ENCODE results near the gene NOD1.

Gene NOD1

DNA sequence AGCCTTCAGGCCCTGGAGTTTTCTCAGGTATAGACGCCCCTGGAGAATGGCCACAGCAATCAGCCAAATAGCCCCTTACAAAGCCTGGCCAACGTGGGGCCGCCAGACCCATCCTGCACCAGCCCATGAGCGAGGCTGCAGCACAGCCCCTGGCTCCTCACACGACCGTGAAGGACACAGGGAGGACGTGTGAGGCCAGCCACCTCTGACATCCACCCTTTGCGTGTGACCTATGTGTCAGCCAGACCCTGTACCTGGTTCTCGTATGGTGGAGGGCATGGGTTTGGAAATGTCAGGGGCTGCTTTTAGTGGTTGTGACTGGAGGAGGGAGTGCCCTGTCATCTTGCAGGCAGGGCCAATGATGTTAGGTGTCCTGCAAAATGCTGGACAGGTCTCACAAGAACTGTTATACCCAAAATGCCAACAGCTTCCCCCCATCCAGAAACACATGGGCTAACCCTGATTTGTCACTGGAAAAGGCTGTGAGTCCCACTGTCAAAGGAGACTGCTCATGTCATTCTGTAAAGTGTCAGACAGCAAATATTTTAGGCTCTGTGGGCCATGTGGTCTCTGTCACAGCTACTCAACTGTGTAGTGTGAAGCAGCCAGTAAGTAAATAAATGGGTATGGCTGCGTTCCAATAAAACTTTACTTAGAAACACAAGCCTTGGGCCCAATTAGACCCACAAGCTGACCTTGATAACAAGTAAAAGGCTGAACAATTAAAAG lies 30.0 kb downstream of the NOD1 start:
- no peak for DNase-seq (ENCODE audit: low read depth)

GRCh38 chr7:30447466-30447865 lies 31.1 kb downstream of the NOD1 start:
- no peak for DNase-seq (ENCODE audit: low read depth)

DNA sequence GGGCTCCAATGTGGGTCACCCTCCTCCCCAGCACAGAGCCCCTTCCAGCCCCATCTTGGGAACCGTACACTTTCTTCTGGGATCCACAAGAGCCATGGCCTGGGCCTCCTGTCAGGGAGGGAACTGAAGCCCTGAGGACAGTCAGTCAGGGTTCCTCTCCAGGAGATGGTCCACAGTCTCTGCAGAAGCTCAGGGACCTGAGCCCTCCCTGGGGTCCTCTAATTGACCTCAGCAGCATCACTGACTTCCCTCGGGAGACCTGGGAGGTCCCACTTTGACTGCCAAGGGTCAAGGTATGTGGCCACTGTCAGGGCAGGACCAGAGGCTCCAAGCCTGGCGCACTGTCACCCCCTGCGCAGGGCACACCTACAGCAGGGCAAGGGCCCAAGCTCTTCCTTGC lies 32.3 kb downstream of the NOD1 start:
- DNase-seq (ENCODE audit: low read depth) = no peak

DNA sequence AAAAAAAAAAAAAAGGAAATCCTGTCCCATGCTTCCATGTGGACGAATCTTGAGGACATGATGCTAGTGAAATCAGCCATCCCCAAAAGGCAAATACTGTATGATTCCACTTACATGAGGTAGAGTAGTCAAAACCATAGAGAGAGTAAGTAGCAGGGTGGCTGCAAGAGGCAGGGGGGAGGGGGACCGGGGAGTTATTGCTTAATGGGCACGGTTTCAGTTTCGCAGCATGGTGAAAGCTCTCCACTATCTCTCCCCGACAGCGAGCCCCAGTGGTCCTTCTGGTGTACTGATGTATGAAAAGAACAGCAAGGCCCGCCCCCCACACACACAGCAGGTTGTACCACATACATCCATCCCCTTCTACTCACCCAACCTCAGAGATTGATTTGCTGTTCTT lies 32.8 kb downstream of the NOD1 start:
- DNase-seq (ENCODE audit: low read depth) = peak; percentile 60

DNA sequence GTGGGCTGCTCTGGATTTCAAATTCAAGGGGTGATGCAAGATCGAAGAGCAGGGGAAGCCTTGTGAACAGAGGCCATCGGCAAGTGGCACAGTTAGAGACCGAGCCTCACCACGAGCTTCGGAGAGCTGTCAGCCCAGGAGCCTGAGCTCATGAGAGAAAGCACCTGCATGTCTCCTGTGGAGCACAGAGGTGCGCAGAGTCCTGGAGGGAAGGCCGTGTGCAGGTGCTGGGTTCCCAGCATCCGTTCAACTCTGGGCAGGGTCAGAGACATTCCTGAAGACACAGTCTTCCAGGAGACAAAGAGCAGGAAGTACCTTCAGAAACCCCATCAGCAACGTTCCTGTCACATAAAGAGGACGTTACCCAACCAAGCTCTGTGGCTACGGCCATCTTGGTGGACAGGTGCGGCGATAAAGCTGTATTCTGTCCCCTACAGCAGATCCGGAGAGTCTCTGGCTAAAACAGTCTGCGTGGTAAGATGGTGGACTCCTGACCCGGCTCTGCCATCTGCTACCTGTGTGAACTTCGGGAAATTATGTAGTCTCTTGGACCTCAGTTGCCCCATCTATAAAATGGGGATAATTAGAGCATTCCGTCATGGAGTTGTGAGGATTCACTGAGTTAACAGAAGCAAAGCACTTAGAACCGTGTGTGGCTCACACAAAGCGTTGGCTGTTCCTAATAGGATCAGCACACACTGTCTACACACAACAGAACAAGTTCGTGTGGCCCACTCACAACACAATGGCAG lies 40.6 kb downstream of the NOD1 start:
- no peak for DNase-seq (ENCODE audit: low read depth)

DNA sequence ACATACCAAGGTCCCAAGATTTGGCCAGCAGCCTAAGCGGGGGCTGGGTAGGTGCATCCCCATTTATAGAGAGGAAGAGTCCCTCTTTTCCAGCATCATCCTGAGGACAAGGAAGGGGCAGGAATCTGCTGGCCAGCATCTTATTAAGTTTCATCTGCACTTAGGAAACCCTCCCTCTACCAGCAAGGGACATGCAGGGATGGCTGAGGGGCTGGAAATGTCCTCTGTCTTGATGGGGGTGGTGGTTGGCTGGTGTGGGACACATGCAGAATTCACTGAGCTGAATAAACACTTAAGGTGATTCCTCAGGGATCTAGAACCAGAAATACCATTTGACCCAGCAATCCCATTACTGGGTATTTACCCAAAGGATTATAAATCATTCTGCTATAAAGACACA lies 42.1 kb downstream of the NOD1 start:
- DNase-seq (ENCODE audit: low read depth) = no peak

DNA sequence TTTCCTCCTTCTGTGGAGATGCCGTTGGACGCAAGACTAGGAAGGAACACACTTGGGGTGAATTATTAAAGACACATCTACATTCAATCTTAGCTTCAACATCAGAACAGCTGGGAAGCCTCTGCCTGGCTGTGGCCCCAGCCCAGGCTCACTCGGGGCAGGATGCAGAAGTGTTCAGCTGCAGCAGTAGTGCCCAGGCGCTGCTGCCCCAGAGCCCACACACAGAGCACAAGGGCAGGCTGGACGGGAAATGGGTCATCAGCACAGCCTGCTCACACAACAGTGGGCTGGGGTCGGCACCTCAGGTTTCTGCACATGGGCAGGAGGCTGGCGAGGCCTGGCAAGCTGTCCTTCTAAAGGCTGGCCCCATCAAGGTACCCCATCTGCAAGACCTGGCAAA lies 42.5 kb downstream of the NOD1 start:
- no peak for DNase-seq (ENCODE audit: low read depth)

DNA sequence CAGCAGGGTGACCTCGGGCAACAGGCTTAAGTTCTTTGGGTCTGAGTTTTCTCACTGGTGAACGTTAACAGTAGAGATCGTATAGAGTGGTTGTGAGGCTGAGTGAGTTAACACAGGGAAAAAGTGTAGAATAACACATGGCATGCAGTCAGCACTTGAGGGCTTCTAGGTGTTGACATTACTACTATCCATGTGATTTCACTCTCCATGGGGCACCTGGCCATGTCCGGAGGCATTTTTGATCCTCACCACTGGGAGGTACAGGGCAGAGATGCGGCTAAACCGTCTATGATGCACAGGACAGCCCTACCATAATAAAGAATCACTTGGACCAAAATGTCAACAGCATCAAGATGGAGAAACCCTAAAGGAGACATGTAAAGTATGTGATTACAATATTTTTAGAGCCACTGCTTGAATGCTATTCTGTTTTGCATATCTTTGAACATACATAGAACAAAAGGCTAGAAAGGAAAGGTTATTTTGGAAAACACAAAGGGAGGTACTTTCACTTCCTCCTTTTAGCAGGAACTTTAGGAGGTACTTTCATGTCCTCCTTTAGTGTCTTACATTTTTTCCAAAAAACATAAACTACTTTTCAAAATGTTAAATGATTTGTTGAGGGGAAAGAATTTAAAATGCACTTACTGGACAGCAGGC lies 44.3 kb downstream of the NOD1 start:
- no peak for DNase-seq (ENCODE audit: low read depth)

DNA sequence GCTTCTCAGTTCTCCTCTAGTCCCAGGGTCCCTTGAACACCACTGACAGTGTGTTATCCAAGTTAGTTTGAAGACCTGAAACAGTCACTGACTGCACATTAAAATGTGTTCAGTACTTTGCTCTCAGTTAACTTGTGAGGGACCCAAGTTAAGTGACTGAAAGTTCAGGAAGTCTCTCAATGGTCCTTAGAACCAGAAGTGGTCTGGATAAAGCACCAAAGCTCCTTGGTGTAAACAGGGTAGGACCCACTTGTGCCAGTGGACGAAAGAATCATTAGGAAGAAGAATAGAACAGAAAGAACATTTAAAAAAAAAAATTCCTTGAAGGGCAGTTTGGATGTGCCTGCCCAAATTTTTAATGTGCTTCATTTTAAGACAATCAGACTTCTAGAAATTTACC lies 45.1 kb downstream of the NOD1 start:
- DNase-seq (ENCODE audit: low read depth) = no peak

GRCh38 chr7:30433082-30433481 lies 45.5 kb downstream of the NOD1 start:
- peak; percentile 65 for DNase-seq (ENCODE audit: low read depth)

DNA sequence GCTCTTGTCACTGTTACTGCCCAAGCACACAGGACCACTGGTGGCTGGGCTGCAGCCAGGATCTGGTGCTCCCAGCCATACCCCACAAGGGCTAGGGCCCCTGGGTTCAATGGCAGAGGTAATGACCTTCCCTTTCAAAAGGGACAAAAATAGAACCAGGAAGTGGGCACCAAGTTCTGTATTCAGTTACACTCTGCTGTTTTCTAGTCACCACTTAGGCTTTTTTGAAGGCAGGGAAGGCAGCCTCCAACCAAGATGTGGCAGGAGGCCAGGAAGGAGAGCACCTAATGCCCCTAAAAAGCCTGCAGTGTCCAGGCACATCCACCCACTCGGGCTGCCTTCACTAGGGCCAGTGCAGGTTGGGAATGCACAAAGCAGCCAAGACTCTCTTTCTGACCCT lies 47.8 kb downstream of the NOD1 start:
- DNase-seq (ENCODE audit: low read depth) = no peak

DNA sequence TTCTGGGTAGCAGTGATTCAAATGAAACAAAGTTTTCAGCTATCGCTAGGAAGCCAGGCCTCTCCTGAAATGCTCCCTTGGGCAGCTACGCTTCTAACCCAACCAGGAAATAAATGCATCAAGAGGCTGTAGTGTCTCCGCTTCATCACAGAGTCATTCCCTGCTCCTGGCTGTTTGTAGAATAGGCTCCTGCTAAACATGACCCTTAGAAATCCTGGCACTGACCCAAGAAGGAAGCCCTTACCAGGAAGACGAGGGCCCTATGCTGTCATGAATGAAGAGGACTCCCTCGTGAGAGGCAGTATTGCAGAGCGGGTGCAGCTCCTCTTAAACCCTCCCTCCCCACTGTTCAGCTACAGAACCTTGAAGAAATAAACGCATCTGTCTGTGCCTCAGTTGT lies 48.3 kb downstream of the NOD1 start:
- DNase-seq (ENCODE audit: low read depth) = no peak

DNA sequence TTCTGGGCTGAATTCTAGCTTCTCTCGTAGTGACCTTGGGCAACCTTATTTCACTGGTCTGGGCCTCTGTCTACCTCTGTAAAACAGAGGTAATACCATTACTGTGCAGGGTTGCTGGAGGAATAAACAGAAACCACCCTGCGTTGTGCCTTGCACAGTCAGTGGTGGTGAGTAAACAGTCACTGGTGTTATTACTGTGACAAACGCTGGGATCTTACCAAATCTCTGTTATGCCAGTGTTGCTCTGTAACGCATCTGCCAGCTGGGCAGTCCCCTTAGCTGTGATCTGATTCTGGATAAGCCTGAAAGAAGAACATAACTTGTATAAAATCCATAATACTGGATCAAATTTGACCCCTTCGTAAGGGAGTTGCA lies 49.4 kb downstream of the NOD1 start:
- DNase-seq (ENCODE audit: low read depth) = no peak

GRCh38 chr7:30428246-30429155 lies 50.1 kb downstream of the NOD1 start:
- no peak for DNase-seq (ENCODE audit: low read depth)

DNA sequence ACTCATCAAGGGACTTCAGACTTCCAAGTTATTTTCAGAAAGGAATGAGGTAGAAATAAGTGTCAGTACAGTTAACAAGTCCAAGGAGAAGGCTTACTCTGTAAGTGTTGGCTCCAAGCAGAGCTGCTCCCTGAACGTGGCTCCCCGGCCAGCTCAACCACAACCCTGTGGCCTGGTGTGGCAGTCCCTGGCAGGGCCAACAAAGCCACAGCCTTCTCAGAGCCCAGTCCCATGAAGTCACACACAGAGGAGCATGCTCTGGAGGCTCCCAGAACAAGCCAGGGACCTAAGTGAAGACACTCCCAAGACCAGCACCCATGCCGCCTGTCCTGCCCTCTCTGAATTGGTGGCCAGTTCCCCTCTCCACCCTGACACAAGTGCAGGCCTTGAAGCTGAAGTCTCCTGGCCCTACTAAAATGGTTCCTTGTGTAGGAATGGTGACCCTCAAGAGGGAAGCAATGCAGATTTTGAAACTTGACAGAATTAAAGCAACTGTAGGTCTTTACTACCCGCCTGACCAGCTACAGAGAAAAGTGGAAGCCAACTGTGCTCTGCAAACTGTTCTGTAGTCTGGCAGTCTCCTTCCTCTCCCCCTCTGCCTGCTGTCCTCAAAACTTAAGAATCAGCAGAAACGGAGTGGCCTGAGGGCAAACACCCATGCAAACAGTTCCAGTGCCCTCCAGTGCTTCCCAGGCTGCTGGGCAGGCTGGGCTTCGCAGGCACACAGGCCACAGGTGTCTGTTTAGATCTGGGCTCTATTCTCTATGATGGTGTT lies 51.1 kb downstream of the NOD1 start:
- DNase-seq (ENCODE audit: low read depth) = no peak

DNA sequence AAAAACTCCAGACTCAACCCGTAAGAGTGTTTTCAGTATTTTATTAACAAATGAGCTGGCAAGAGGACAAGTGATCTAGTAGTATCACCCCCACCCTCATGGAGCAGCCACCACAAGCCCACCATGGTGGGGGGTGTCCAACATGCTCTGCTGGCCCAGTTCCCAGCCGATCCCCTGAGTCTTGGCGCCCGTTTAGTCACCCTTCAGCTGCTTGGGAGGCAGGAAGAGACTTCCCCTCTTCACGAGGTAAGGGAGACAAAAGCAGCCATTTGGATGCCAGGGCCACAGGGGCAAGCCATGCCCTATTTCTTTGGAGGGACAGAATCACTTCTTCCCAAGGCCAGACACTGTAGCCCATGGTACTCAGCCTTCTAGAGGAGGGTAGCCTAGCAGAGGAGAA lies 54.1 kb downstream of the NOD1 start:
- DNase-seq (ENCODE audit: low read depth) = no peak

GRCh38 chr7:30423788-30424505 lies 54.6 kb downstream of the NOD1 start:
- DNase-seq (ENCODE audit: low read depth) = no peak

GRCh38 chr7:30422922-30423321 lies 55.7 kb downstream of the NOD1 start:
- no peak for DNase-seq (ENCODE audit: low read depth)

GRCh38 chr7:30421647-30422196 lies 56.9 kb downstream of the NOD1 start:
- no peak for DNase-seq (ENCODE audit: low read depth)

- DNase-seq (ENCODE audit: low read depth) = no peak
These were observed 57.9 kb downstream of the NOD1 start for GRCh38 chr7:30420662-30421061.
